ENCODE results near the gene CD99L2.

Gene CD99L2

DNA sequence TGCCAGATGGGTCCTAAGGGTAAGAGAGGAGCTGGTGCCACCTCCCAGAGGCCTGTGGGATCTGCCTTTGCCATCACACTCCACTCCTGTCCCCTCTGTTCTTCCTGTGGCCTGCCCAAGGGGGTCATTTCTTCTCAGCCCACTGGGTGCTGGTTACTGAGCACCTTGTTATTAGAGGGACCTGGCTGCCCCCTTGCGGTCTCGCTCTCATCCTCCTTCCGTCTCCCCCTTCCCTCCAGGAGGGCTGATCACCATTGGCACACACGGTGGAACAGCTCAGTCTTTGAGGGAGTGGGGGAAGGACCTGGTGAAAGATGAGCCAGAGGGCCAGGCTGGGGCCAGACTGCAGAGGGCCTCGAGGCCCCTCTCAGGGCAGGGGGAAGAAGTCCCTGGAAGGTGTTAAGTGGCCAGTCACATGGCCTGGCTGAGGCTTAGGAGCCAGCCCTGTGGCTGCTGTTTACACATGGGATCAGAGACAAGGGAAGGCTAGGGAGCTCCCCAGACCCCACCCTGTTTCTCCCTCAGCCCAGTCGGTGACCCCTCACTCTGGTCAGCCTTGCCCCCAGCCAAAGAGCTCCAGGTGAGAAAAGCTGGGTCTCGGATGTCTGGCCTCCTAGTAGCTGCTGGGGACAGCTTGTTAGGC, 137.2 kb downstream of the CD99L2 start:
- DNase-seq (ENCODE audit: low spot score) = no peak
- ATAC-seq (ENCODE audit: low read depth) = no peak
- Histone ChIP-seq H3K9me3 (ENCODE audit: severe bottlenecking) (no peaks in the 10 kb centered on the region), H3K4me3 (ENCODE audit: severe bottlenecking) (no peak overlapping the region), H3K27ac (ENCODE audit: poor library complexity, severe bottlenecking) (no peak overlapping the region), H3K36me3 (ENCODE audit: low read depth) (no peaks in the 10 kb centered on the region), H3K4me1 (ENCODE audit: insufficient read depth, poor library complexity, severe bottlenecking) (no peaks in the 10 kb centered on the region), H3K27me3 (ENCODE audit: insufficient read depth, poor library complexity, severe bottlenecking) (no peaks in the 10 kb centered on the region)
- TF ChIP-seq, protein P1, sequence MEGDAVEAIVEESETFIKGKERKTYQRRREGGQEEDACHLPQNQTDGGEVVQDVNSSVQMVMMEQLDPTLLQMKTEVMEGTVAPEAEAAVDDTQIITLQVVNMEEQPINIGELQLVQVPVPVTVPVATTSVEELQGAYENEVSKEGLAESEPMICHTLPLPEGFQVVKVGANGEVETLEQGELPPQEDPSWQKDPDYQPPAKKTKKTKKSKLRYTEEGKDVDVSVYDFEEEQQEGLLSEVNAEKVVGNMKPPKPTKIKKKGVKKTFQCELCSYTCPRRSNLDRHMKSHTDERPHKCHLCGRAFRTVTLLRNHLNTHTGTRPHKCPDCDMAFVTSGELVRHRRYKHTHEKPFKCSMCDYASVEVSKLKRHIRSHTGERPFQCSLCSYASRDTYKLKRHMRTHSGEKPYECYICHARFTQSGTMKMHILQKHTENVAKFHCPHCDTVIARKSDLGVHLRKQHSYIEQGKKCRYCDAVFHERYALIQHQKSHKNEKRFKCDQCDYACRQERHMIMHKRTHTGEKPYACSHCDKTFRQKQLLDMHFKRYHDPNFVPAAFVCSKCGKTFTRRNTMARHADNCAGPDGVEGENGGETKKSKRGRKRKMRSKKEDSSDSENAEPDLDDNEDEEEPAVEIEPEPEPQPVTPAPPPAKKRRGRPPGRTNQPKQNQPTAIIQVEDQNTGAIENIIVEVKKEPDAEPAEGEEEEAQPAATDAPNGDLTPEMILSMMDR (IDR thresholded peaks at IDR 0.05; ENCODE audit: poor library complexity, severe bottlenecking) = no peak

DNA sequence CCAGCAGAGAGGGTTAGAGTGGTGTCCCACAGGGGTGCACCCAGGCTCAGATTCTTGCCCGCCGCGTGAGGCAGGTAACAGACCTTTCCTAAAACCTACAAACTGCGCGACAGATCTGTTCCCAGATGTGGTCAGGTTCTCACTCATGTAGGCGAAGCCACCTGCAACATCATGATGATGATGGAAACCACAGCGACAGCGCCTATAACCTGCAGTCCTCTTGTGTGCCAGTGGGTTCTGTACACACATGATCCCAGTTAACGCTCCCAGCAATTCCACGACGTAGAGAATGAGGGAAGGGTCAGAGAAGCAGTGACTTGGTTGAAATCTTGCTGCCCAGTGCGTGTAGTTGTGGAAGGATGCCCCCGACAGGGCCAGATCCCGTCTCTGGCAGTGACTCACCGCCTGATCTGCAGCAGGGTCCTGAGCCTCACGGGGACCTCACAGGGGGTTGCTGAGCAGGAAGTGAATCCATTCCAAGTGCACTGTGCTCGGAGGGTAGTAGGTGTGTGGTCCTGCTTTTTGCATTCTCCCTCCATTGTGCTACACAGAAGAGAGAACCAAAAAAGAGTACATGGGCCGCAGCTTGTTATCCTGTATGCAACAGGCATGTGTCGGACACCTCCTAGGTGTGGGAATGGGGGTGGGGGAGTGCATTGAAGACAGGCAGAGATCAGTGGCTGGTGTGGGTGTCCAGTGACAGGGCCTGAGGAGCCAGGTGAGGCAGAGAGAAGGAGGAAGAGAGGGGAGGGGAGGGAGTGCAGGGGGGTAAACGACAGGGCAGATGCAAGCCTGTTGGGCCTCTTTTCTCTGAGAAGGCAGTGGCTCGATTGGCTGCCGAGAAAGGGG, 138.7 kb downstream of the CD99L2 start:
- DNase-seq (ENCODE audit: low spot score) (no peak), ATAC-seq (ENCODE audit: low read depth) (no peak)
- no peaks in the 10 kb centered on the region for H3K4me1 ChIP-seq (ENCODE audit: insufficient read depth, poor library complexity, severe bottlenecking)
- H3K36me3 ChIP-seq (ENCODE audit: low read depth) = no peaks in the 10 kb centered on the region
- H3K9me3 ChIP-seq (ENCODE audit: severe bottlenecking) = no peaks in the 10 kb centered on the region
- TF ChIP-seq, protein P1 (IDR thresholded peaks at IDR 0.05; ENCODE audit: poor library complexity, severe bottlenecking) = no peak
- no peaks in the 10 kb centered on the region for H3K27me3 ChIP-seq (ENCODE audit: insufficient read depth, poor library complexity, severe bottlenecking)
- H3K4me3 ChIP-seq (ENCODE audit: severe bottlenecking) = no peak overlapping the region
- no peak overlapping the region for H3K27ac ChIP-seq (ENCODE audit: poor library complexity, severe bottlenecking)

DNA sequence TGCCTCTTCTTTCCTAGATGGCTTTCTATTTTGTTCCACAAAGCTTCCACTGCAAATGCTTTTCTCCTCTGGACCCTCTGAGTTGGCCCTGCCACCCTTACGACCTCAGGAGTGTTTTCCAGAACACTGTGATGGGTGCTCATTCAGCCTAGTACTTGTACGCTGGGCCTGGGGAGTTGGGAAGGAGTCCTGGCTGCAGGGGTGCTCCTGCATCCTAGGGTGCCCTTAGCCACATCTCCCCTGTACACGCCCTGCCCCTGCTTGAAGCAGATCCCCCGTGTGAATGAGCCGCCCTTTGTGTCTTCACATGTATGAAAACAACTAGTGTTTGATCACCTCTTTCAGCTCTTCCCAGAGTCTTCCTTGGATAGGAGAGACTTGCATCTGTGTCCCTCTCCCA, 141.1 kb downstream of the CD99L2 start:
- no peaks in the 10 kb centered on the region for H3K9me3 ChIP-seq (ENCODE audit: severe bottlenecking)
- H3K4me3 ChIP-seq (ENCODE audit: severe bottlenecking) = no peak overlapping the region
- TF ChIP-seq, protein P1 (IDR thresholded peaks at IDR 0.05; ENCODE audit: poor library complexity, severe bottlenecking) = no peak
- H3K36me3 ChIP-seq (ENCODE audit: low read depth) = peaks cover 9% of the 10 kb centered on the region
- H3K27ac ChIP-seq (ENCODE audit: poor library complexity, severe bottlenecking) = no peak overlapping the region
- H3K4me1 ChIP-seq (ENCODE audit: insufficient read depth, poor library complexity, severe bottlenecking) = no peaks in the 10 kb centered on the region
- no peak for ATAC-seq (ENCODE audit: low read depth)
- no peaks in the 10 kb centered on the region for H3K27me3 ChIP-seq (ENCODE audit: insufficient read depth, poor library complexity, severe bottlenecking)
- DNase-seq (ENCODE audit: low spot score) = no peak

DNA sequence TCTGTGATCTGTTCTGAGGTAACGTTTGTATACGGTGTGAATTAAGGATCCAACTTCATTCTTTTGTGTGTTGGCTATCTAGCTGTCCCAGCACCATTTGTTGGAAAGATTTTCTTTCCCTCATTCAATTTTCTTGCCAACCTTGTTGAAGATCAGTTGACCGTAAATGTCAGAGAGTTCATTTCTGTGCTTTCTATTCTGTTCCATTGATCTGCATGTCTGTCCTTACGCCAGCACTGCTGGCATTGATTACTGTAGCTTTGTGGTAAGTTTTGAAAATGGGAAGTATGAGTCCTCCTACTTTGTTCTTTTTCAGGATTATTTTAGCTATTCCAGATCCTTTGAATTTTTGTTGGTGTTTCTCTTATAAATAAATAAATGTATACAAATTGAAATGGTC, 144.5 kb downstream of the CD99L2 start:
- peaks cover 9% of the 10 kb centered on the region for H3K36me3 ChIP-seq (ENCODE audit: low read depth)
- H3K9me3 ChIP-seq (ENCODE audit: severe bottlenecking) = no peaks in the 10 kb centered on the region
- H3K27ac ChIP-seq (ENCODE audit: poor library complexity, severe bottlenecking) = no peak overlapping the region
- H3K27me3 ChIP-seq (ENCODE audit: insufficient read depth, poor library complexity, severe bottlenecking) = no peaks in the 10 kb centered on the region
- DNase-seq (ENCODE audit: low spot score) = no peak
- TF ChIP-seq, protein P1 (IDR thresholded peaks at IDR 0.05; ENCODE audit: poor library complexity, severe bottlenecking) = no peak
- no peaks in the 10 kb centered on the region for H3K4me1 ChIP-seq (ENCODE audit: insufficient read depth, poor library complexity, severe bottlenecking)
- ATAC-seq (ENCODE audit: low read depth) = no peak
- H3K4me3 ChIP-seq (ENCODE audit: severe bottlenecking) = no peak overlapping the region

DNA sequence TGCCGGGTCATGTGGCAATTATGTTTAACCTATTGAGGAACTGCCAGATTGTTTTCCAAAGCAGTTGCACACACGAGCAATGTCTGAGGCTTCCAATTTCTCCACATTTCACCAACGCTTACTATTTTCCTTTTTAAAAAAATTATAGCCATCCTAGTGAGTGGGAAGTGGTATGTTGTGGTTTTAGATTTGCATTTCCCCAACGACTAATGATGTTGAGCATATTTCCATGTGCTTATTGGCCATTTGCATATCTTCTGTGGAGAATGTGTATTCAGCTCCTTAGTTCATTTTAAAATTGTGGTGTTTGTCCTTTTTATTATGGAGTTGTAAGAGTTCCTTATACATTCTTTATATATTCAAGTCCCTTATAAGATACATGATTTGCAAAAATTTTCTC, 145.1 kb downstream of the CD99L2 start:
- Histone ChIP-seq H3K9me3 (ENCODE audit: severe bottlenecking) (no peaks in the 10 kb centered on the region), H3K27me3 (ENCODE audit: insufficient read depth, poor library complexity, severe bottlenecking) (no peaks in the 10 kb centered on the region), H3K27ac (ENCODE audit: poor library complexity, severe bottlenecking) (no peak overlapping the region), H3K4me3 (ENCODE audit: severe bottlenecking) (no peak overlapping the region), H3K36me3 (ENCODE audit: low read depth) (peaks cover 9% of the 10 kb centered on the region), H3K4me1 (ENCODE audit: insufficient read depth, poor library complexity, severe bottlenecking) (no peaks in the 10 kb centered on the region)
- TF ChIP-seq, protein P1 (IDR thresholded peaks at IDR 0.05; ENCODE audit: poor library complexity, severe bottlenecking) = no peak
- ATAC-seq (ENCODE audit: low read depth) = no peak
- DNase-seq (ENCODE audit: low spot score) = no peak
